MV-4-11 (cell line): ENCODE results near the gene SPIRE1.
A peak's percentile ranks its signal among the peaks of the same experiment; 100 is the strongest.
"Not testable (repeated sequence)": the region's sequence is repeated elsewhere in the genome, so short reads cannot be mapped to it uniquely, and the experiment has no call there.

Experiments used
- DNase-seq: peaks from one replicate; lab custom pipeline; 2025; lab: John Stamatoyannopoulos, UW

SPIRE1 gene

GRCh38 chr18:12485479-12486105 is 172.3 kb downstream of the SPIRE1 start:
- peak; percentile 15 for DNase-seq

- DNase-seq, result not testable (repeated sequence)
These were observed 176.0 kb downstream of the SPIRE1 start for GRCh38 chr18:12481915-12482314.

- no peak for DNase-seq
These were observed 177.9 kb downstream of the SPIRE1 start for GRCh38 chr18:12479982-12480381.

GRCh38 chr18:12479536-12479935 is 178.4 kb downstream of the SPIRE1 start:
- DNase-seq, result no peak

GRCh38 chr18:12478269-12479047 is 179.4 kb downstream of the SPIRE1 start:
- no peak for DNase-seq

- DNase-seq, result no peak
These were observed 180.3 kb downstream of the SPIRE1 start for GRCh38 chr18:12477606-12478005.

- no peak for DNase-seq
These were observed 181.0 kb downstream of the SPIRE1 start for GRCh38 chr18:12476955-12477354.

- DNase-seq, result peak; percentile 4
These were observed 183.0 kb downstream of the SPIRE1 start for GRCh38 chr18:12474876-12475275.

- no peak for DNase-seq
These were observed 183.8 kb downstream of the SPIRE1 start for GRCh38 chr18:12474146-12474545.

GRCh38 chr18:12470382-12471075 is 187.4 kb downstream of the SPIRE1 start:
- DNase-seq, result no peak

- DNase-seq, result no peak
These were observed 189.5 kb downstream of the SPIRE1 start for GRCh38 chr18:12468445-12468844.

- no peak for DNase-seq
These were observed 193.2 kb downstream of the SPIRE1 start for GRCh38 chr18:12464731-12465130.

- DNase-seq, result no peak
These were observed 194.7 kb downstream of the SPIRE1 start for GRCh38 chr18:12463191-12463590.

- DNase-seq, result no peak
These were observed 195.7 kb downstream of the SPIRE1 start for GRCh38 chr18:12462242-12462641.

- no peak for DNase-seq
These were observed 196.6 kb downstream of the SPIRE1 start for GRCh38 chr18:12461326-12461725.

GRCh38 chr18:12460874-12461273 is 197.0 kb downstream of the SPIRE1 start:
- peak; percentile 66 for DNase-seq

- no peak for DNase-seq
These were observed 199.1 kb downstream of the SPIRE1 start for GRCh38 chr18:12458771-12459170.

- DNase-seq, result no peak
These were observed 201.5 kb downstream of the SPIRE1 start for GRCh38 chr18:12456441-12456840.

GRCh38 chr18:12455496-12455895 is 202.4 kb downstream of the SPIRE1 start:
- no peak for DNase-seq

- no peak for DNase-seq
These were observed 205.1 kb downstream of the SPIRE1 start for GRCh38 chr18:12452784-12453183.

- DNase-seq, result no peak
These were observed 206.5 kb downstream of the SPIRE1 start for GRCh38 chr18:12451428-12451827.

- DNase-seq, result peak; percentile 27
These were observed 208.7 kb downstream of the SPIRE1 start for GRCh38 chr18:12449051-12449785.
